MCF 10A (cell line): ENCODE measurements around the gene ASB4. TPM values are rescaled to one million over a fixed set of nuclear protein-coding genes. Genes with fewer than 3 reads are reported as not detected.

Experiments
- BruUV-seq: library from RNA; stranded (reverse); fragments of 400-500 nt; replicated peaks from 2 replicates; lab custom pipeline; 2021; lab: Mats Ljungman, UMichigan
- CTCF ChIA-PET: fragments of 300-600 bp; sonication (Branson Sonifier 250); formaldehyde crosslinking; extraction: SDS; loops from one replicate; lab custom pipeline; 2021; ENCODE audit warnings: antibody characterized with exemption, inconsistent platforms; lab: Yijun Ruan, JAX
- POLR2A ChIA-PET: fragments of 300-600, 350-650 bp; sonication (Branson Sonifier 250); formaldehyde crosslinking; extraction: SDS; loops from one replicate; lab custom pipeline; 2020; ENCODE audit warnings: antibody characterized with exemption, inconsistent platforms; lab: Yijun Ruan, JAX
- DNase-seq: peaks from one replicate; pipeline ENCODE4 v3.0.0-alpha.2; 2018; ENCODE audit not compliant: unreplicated experiment
- H3K27ac Mint-ChIP-seq: one replicate; pipeline ENCODE4 v1.8.0; 2022; ENCODE audit warnings: mild to moderate bottlenecking, low read depth, mixed read lengths; ENCODE audit not compliant: unreplicated experiment
- H3K27me3 Mint-ChIP-seq: one replicate; pipeline ENCODE4 v1.8.0; 2022; ENCODE audit warnings: mixed read lengths; ENCODE audit not compliant: insufficient read depth, unreplicated experiment
- H3K36me3 Mint-ChIP-seq: one replicate; pipeline ENCODE4 v1.8.0; 2022; ENCODE audit warnings: mild to moderate bottlenecking, moderate library complexity, mixed read lengths; ENCODE audit not compliant: insufficient read depth, unreplicated experiment
- H3K4me1 Mint-ChIP-seq: one replicate; pipeline ENCODE4 v1.8.0; 2022; ENCODE audit warnings: mixed read lengths; ENCODE audit not compliant: insufficient read depth, unreplicated experiment
- H3K4me3 Mint-ChIP-seq: one replicate; pipeline ENCODE4 v1.8.0; 2022; ENCODE audit warnings: mild to moderate bottlenecking, moderate library complexity, mixed read lengths; ENCODE audit not compliant: unreplicated experiment
- H3K9me3 Mint-ChIP-seq: one replicate; pipeline ENCODE4 v1.8.0; 2022; ENCODE audit warnings: mixed read lengths; ENCODE audit not compliant: unreplicated experiment
- CTCF ChIP-seq: fragments of 200-600 bp; IDR thresholded peaks from one replicate; pipeline ENCODE4 v1.8.0; 2022; ENCODE audit warnings: antibody characterized with exemption, mild to moderate bottlenecking; ENCODE audit not compliant: unreplicated experiment
- intact Hi-C: fragments of 100-400 bp; cut with micrococcal nuclease; formaldehyde crosslinking; loops from 2 replicates; pipeline ENCODE4 v1.14.1; 2022
- total RNA-seq: library from RNA; stranded (reverse); gene quantifications from 2 replicates; pipeline ENCODE4 v1.2.3, GENCODE V29; 2022

Gene ASB4
- total RNA-seq, 1 experiment from 2014 or later, result not detected

GRCh38 chr7:95534796-95535195, 49.1 kb downstream of the ASB4 start:
- no peaks in the 10 kb centered on the region for H3K36me3 Mint-ChIP-seq
- TF ChIP-seq CTCF, result no peak
- H3K4me3 Mint-ChIP-seq, result no peak overlapping the region
- intact Hi-C loops, result no loop called here
- no peaks in the 10 kb centered on the region for H3K4me1 Mint-ChIP-seq
- CTCF ChIA-PET, result interaction anchor here (1.1 to 29.2 kb wide), 5 partner anchors 10 to 155 kb away, joined by 7 to 1114 read pairs (median 18); no protein-coding TSS in a partner anchor
- BruUV-seq, result no TSS peak
- H3K27me3 Mint-ChIP-seq, result peaks cover 23% of the 10 kb centered on the region
- no peaks in the 10 kb centered on the region for H3K9me3 Mint-ChIP-seq
- no peak for DNase-seq
- no peak overlapping the region for H3K27ac Mint-ChIP-seq
- POLR2A ChIA-PET, result interaction anchor here (0.6 to 1.0 kb wide), 2 partner anchors 16 to 65 kb away, joined by 3 to 4 read pairs; no protein-coding TSS in a partner anchor

- ChIA-PET POLR2A (interaction anchor here (0.6 to 1.0 kb wide), 3 partner anchors 8 to 226 kb away, joined by 3 to 4 read pairs (median 3); no protein-coding TSS in a partner anchor), CTCF (interaction anchor here (1.2 to 29.2 kb wide), 7 partner anchors 8 to 154 kb away, joined by 3 to 1114 read pairs (median 8); no protein-coding TSS in a partner anchor)
- no peaks in the 10 kb centered on the region for H3K9me3 Mint-ChIP-seq
- no peak for TF ChIP-seq CTCF
- no TSS peak for BruUV-seq
- intact Hi-C loops, result no loop called here
- H3K27ac Mint-ChIP-seq, result no peak overlapping the region
- H3K27me3 Mint-ChIP-seq, result peaks cover 31% of the 10 kb centered on the region
- no peaks in the 10 kb centered on the region for H3K36me3 Mint-ChIP-seq
- H3K4me1 Mint-ChIP-seq, result no peaks in the 10 kb centered on the region
- no peak overlapping the region for H3K4me3 Mint-ChIP-seq
- DNase-seq, result no peak
Observed at GRCh38 chr7:95535662-95536061, 49.9 kb downstream of the ASB4 start.

- H3K9me3 Mint-ChIP-seq, result no peaks in the 10 kb centered on the region
- no peaks in the 10 kb centered on the region for H3K36me3 Mint-ChIP-seq
- CTCF ChIA-PET, result interaction anchor here (1.2 to 29.2 kb wide), 5 partner anchors 8 to 153 kb away, joined by 3 to 1114 read pairs (median 5); no protein-coding TSS in a partner anchor
- no peak for TF ChIP-seq CTCF
- POLR2A ChIA-PET, result interaction anchor here (0.6 kb wide), 1 partner anchor 224 kb away, joined by 3 read pairs; no protein-coding TSS in a partner anchor
- intact Hi-C loops, result no loop called here
- BruUV-seq, result no TSS peak
- no peak overlapping the region for H3K27ac Mint-ChIP-seq
- peaks cover 42% of the 10 kb centered on the region for H3K27me3 Mint-ChIP-seq
- no peaks in the 10 kb centered on the region for H3K4me1 Mint-ChIP-seq
- no peak overlapping the region for H3K4me3 Mint-ChIP-seq
- no peak for DNase-seq
Observed at GRCh38 chr7:95536656-95537311, 51.0 kb downstream of the ASB4 start.

- DNase-seq, result no peak
- CTCF ChIA-PET, result interaction anchor here (3.2 to 29.2 kb wide), 3 partner anchors 8 to 152 kb away, joined by 13 to 1114 read pairs (median 98); no protein-coding TSS in a partner anchor
- POLR2A ChIA-PET, result no interaction called here
- Mint-ChIP-seq H3K36me3 (no peaks in the 10 kb centered on the region), H3K4me3 (no peak overlapping the region), H3K9me3 (no peaks in the 10 kb centered on the region), H3K27ac (no peak overlapping the region), H3K27me3 (peaks cover 44% of the 10 kb centered on the region), H3K4me1 (no peaks in the 10 kb centered on the region)
- TF ChIP-seq CTCF, result no peak
- intact Hi-C loops, result no loop called here
- no TSS peak for BruUV-seq
Observed at GRCh38 chr7:95537468-95537867, 51.7 kb downstream of the ASB4 start.
